SJSA1 (cell line): ENCODE results near the gene TPI1. TPM values are rescaled to one million over a fixed set of nuclear protein-coding genes. Genes with fewer than 3 reads are reported as not detected.

ENCODE experiments used
- DNase-seq, 2 experiments: peaks; one replicate each; pipeline ENCODE4 v3.0.0-alpha.2; 2015 to 2020; ENCODE audit warnings: low spot score in 2 of 2, low read depth in 1 of 2
- H3K27ac ChIP-seq: fragments of 250-450 bp; sonication (Bioruptor Pico); 2 replicates; pipeline ENCODE4 v1.5.1; 2020; ENCODE audit warnings: mild to moderate bottlenecking, moderate library complexity
- H3K27me3 ChIP-seq: fragments of 250-450 bp; sonication (Bioruptor Pico); replicated peaks from 2 replicates; pipeline ENCODE4 v1.5.1; 2020; ENCODE audit warnings: mild to moderate bottlenecking, moderate library complexity
- H3K36me3 ChIP-seq: fragments of 250-450 bp; sonication (Bioruptor Pico); 2 replicates; pipeline ENCODE4 v1.5.1; 2020; ENCODE audit warnings: mild to moderate bottlenecking
- H3K4me1 ChIP-seq: fragments of 250-450 bp; sonication (Bioruptor Pico); replicated peaks from 2 replicates; pipeline ENCODE4 v1.6.1; 2021; ENCODE audit warnings: mild to moderate bottlenecking
- H3K4me3 ChIP-seq: fragments of 250-450 bp; sonication (Bioruptor Pico); 2 replicates; pipeline ENCODE4 v1.5.1; 2020; ENCODE audit warnings: mild to moderate bottlenecking
- H3K9me3 ChIP-seq: fragments of 250-450 bp; sonication (Bioruptor Pico); replicated peaks from 2 replicates; pipeline ENCODE4 v1.5.1; 2020; ENCODE audit warnings: mild to moderate bottlenecking
- total RNA-seq: library from RNA; depleted of rRNA; stranded (reverse); fragments of >200 nt; shearing (Covaris generic); gene quantifications from 2 replicates; pipeline ENCODE4 v1.2.3, GENCODE V29; 2014

TPI1 gene
- total RNA-seq, 1 experiment from 2014 or later, result 1,911 TPM

GRCh38 chr12:6846316-6846869, 20.9 kb upstream of the TPI1 start:
- H3K27me3 ChIP-seq, result no peaks in the 10 kb centered on the region; the same call in 1 of the 2 replicates
- H3K4me1 ChIP-seq, result peaks cover 9% of the 10 kb centered on the region
- peaks cover 61% of the 10 kb centered on the region for H3K36me3 ChIP-seq
- no peaks in the 10 kb centered on the region; the same call in 1 of the 2 replicates for H3K9me3 ChIP-seq
- H3K4me3 ChIP-seq, result no peak overlapping the region
- no peak for DNase-seq
- H3K27ac ChIP-seq, result no peak overlapping the region

DNA sequence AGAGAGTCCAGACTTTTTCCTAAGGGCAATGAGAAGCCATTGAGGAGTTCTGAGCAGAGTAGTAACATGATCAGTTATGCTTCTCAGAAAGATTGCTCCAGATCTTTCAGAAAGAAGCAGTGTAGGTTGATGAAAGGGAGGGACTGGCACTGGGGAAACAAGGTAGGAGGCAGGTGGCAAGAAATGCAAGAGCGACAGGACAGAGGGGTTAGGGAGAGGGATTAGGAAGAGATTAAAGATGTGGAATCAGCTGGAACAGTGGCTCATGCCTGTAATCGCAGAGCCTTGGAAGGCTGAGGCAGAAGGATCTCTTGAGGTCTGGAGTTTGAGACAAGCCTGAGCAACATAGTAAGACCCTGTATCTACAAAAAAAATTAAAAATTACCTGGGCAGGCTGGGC, 19.7 kb upstream of the TPI1 start:
- no peaks in the 10 kb centered on the region; the same call in 1 of the 2 replicates for H3K27me3 ChIP-seq
- H3K27ac ChIP-seq, result no peak overlapping the region
- no peaks in the 10 kb centered on the region; the same call in 1 of the 2 replicates for H3K9me3 ChIP-seq
- H3K4me1 ChIP-seq, result peaks cover 9% of the 10 kb centered on the region
- peaks cover 61% of the 10 kb centered on the region for H3K36me3 ChIP-seq
- H3K4me3 ChIP-seq, result no peak overlapping the region
- no peak for DNase-seq

DNA sequence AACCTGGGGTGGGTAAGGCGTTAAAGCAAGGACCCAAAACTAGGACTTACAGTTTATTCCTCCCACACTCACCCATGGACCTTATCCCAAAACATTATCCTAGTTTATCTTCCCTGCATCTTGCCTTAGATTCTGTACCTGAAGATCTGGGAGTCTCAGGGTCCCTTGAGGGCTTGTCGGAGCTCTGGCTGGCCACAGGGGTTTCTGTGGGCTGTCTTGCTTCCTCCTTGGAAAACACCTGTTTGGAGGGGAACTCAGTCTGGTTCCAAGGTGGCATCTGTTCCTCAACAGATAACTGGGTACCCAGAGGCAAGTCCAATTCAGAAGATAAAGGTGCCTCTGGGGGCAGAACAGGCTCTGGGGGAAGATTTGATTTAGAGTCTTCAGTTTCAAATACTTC, 17.9 kb upstream of the TPI1 start:
- H3K4me1 ChIP-seq, result peaks cover 19% of the 10 kb centered on the region
- H3K4me3 ChIP-seq, result no peak overlapping the region

GRCh38 chr12:6849976-6850560, 17.3 kb upstream of the TPI1 start:
- H3K4me1 ChIP-seq, result peaks cover 19% of the 10 kb centered on the region
- no peaks in the 10 kb centered on the region for H3K9me3 ChIP-seq
- peaks cover 73% of the 10 kb centered on the region for H3K36me3 ChIP-seq
- peak overlapping the region; percentile 95; the same call in 1 of the 2 replicates for H3K27ac ChIP-seq
- peak overlapping the region; percentile 71 for H3K4me3 ChIP-seq
- no peaks in the 10 kb centered on the region for H3K27me3 ChIP-seq
- no peak for DNase-seq

More for the DNA sequence above, 17.9 kb upstream of the TPI1 start:
- no peaks in the 10 kb centered on the region for H3K9me3 ChIP-seq
- no peak for DNase-seq
- no peaks in the 10 kb centered on the region for H3K27me3 ChIP-seq
- H3K36me3 ChIP-seq, result peaks cover 74% of the 10 kb centered on the region
- no peak overlapping the region for H3K27ac ChIP-seq

- H3K36me3 ChIP-seq, result peaks cover 75% of the 10 kb centered on the region
These were observed 16.6 kb upstream of the TPI1 start for GRCh38 chr12:6850796-6851152.

DNA sequence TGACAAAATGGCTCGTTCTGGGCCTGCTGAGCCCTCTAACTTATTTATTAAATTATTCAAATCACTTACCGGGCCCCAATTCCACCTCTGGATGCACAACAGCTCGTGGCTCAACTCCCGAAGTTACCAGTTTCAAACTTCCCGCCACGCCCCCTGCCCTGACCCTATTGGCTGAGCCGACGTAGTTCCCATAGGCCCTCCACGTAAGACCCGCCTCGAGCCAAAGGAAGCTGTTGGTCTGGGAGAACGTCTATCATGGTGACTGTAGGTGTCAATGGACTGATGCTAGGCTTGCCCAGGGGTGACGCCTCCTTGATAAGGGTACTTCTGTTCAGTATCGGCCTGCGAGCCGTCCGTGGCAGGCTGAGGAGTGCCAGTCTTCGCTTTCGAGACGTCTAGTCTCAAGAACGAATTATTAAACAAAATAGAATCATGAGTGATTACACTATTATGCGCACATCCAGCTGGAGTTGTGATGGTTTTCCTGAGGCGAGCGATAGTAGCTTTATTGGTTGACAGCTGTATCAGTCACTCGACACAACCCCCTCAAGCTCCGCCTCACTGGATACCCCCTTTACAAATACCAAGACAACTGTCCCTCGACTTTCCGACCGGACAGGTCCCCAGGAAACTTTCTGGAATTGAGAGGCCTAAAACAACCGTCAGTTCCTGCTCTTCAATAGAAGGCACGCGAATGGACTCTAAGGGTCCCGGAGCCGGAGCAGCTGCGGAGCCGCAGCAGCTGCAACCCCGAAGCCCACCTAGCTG, 16.0 kb upstream of the TPI1 start, which contains the start of gene CDCA3:
Gene CDCA3 (minus strand): TSS at position 134 of the 768 bp plus-strand sequence. CDS start 334 bp downstream, outside the sequence.
- Histone ChIP-seq H3K4me1 (peaks cover 19% of the 10 kb centered on the region), H3K36me3 (peaks cover 75% of the 10 kb centered on the region), H3K27ac (peak within 1 kb of the TSS; percentile 95), H3K27me3 (no peaks in the 10 kb centered on the region), H3K4me3 (peak within 1 kb of the TSS; percentile 71), H3K9me3 (no peaks in the 10 kb centered on the region)
- DNase-seq, result peak; percentile 99

More at GRCh38 chr12:6850796-6851152, 16.6 kb upstream of the TPI1 start:
- no peaks in the 10 kb centered on the region for H3K9me3 ChIP-seq
- H3K4me1 ChIP-seq, result peaks cover 19% of the 10 kb centered on the region
- DNase-seq, result peak in 1 of 2 experiments; percentile 21
- H3K27ac ChIP-seq, result peak overlapping the region; percentile 95
- peak overlapping the region; percentile 71 for H3K4me3 ChIP-seq
- H3K27me3 ChIP-seq, result no peaks in the 10 kb centered on the region

DNA sequence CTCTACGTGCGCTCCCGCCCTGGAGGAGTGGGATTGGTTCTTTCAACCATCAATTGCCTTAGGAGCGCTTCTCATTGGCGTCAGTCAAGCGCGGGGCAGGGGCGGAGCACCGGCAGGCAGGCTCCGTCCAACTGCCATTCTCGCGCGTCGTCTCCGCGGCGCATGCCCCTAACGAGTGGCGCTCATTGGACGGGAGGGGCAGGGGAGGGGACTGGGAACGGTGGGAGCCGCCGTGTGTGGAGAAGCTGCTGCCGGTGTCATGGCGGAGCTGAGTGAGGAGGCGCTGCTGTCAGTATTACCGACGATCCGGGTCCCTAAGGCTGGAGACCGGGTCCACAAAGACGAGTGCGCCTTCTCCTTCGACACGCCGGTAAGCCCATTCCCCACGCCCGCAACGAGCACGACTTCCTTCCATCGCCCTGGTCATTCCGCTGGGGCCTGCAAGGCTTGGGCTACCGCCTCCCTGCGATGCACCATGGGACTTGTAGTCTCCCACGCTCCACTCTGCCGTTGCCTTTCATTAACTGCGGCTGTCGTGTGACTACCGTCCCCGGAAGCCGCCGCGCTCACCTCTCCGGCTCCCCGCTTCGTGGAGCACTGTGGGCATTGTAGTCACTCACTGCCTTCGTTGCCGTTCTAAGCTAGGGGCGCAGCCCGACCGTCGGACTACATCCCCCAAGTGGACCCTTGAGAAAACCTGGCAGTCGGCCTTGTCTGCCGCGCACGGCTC, 15.2 kb upstream of the TPI1 start, which contains the start of gene USP5:
Gene USP5 (plus strand): TSS at position 230 of the 730 bp plus-strand sequence. CDS start 30 bp downstream, at position 260.
- Histone ChIP-seq H3K4me1 (peaks cover 19% of the 10 kb centered on the region), H3K4me3 (peak within 1 kb of the TSS; percentile 71), H3K9me3 (no peaks in the 10 kb centered on the region), H3K27me3 (no peaks in the 10 kb centered on the region), H3K36me3 (peaks cover 75% of the 10 kb centered on the region), H3K27ac (peak within 1 kb of the TSS; percentile 95)
- peak; percentile 99 to 100 for DNase-seq

DNA sequence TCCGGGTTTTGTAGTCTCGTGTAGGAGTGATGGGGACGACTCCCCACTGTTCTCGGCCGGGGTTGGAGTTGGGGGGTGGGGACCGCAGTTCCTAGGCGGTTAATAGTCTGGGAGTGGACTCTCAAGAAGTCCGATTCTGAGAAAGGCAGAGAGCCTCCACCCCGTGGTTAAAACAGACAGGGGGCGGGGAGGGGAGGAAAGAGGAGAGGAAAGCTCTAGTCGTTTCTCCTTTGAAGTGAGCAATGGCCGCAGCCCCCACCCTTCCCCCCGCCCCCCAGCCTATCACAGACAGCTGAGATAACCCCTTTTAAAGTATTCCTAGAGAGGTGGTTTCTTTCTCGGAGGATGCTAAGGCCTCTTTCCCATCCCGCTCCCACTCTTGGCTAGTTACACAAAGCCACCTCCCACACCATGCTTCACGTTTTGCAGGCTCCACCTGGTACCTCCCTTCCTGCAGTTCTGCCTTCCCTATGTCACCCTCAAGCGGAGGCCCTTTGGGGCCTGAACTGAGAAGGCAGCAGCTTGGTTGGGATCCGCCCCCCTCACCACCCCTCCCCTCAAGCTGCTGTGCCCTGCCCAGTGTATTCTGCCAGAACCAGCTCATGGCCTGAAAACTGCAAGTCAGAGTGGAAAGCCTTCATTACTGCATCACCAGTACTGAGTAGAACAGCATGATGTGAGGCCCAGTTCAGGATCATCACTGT, 14.5 kb upstream of the TPI1 start:
- H3K36me3 ChIP-seq, result peaks cover 75% of the 10 kb centered on the region
- DNase-seq, result peak in 1 of 2 experiments; percentile 70
- peak overlapping the region; percentile 71 for H3K4me3 ChIP-seq
- no peaks in the 10 kb centered on the region for H3K27me3 ChIP-seq
- H3K27ac ChIP-seq, result peak overlapping the region; percentile 7; the same call in 1 of the 2 replicates
- peaks cover 19% of the 10 kb centered on the region for H3K4me1 ChIP-seq
- H3K9me3 ChIP-seq, result no peaks in the 10 kb centered on the region

DNA sequence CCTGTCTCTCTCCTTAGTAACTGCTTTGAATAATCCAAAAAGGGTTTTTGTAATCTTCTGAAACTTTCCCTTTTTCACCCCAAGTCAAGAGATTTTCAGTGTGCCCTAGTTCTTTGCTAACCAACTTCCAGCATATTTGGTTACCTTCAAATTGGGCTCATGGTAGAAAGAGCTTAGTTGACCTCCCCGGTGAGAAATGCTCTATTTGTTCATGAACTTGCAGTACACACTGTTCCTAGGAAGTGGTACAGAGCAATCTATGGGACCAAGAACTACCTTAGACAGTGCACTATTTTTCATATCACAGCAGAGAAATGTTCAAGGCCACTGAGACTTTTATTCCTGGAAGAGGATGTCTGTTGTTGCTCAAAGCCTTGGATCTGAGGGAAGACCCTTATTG, 13.7 kb upstream of the TPI1 start:
- peaks cover 75% of the 10 kb centered on the region for H3K36me3 ChIP-seq
- DNase-seq, result no peak
- H3K27ac ChIP-seq, result no peak overlapping the region; the same call in 1 of the 2 replicates
- no peak overlapping the region for H3K4me3 ChIP-seq
- no peaks in the 10 kb centered on the region for H3K27me3 ChIP-seq
- H3K4me1 ChIP-seq, result peaks cover 19% of the 10 kb centered on the region
- no peaks in the 10 kb centered on the region for H3K9me3 ChIP-seq

- H3K27ac ChIP-seq, result no peak overlapping the region
- no peaks in the 10 kb centered on the region for H3K9me3 ChIP-seq
- peaks cover 75% of the 10 kb centered on the region for H3K36me3 ChIP-seq
- DNase-seq, result no peak
- H3K27me3 ChIP-seq, result no peaks in the 10 kb centered on the region
- H3K4me3 ChIP-seq, result no peak overlapping the region
- peaks cover 19% of the 10 kb centered on the region for H3K4me1 ChIP-seq
These were observed 13.3 kb upstream of the TPI1 start for GRCh38 chr12:6854036-6854435.

DNA sequence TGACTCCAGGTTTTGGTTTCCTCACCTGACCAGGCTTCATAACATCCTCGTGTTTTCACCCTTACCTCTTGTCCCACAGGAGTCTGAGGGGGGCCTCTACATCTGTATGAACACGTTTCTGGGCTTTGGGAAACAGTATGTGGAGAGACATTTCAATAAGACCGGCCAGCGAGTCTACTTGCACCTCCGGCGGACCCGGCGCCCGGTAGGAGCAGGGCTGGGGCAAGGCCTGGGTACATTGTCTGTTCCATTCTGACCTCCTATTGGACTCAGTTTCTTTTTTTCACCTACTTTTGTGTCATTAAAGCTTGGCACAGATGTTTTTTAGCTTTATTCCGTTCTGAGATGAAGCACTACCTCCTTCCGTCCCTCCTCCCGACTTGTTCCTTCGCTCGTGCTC, 12.0 kb upstream of the TPI1 start:
- DNase-seq, result no peak
- H3K36me3 ChIP-seq, result peaks cover 75% of the 10 kb centered on the region
- no peak overlapping the region for H3K27ac ChIP-seq
- H3K4me3 ChIP-seq, result no peak overlapping the region
- no peaks in the 10 kb centered on the region for H3K27me3 ChIP-seq
- H3K9me3 ChIP-seq, result no peaks in the 10 kb centered on the region
- peaks cover 14% of the 10 kb centered on the region for H3K4me1 ChIP-seq

GRCh38 chr12:6858799-6859198, 8.5 kb upstream of the TPI1 start:
- Histone ChIP-seq H3K36me3 (peaks cover 95% of the 10 kb centered on the region), H3K27me3 (no peaks in the 10 kb centered on the region), H3K9me3 (no peaks in the 10 kb centered on the region), H3K4me3 (no peak overlapping the region), H3K27ac (no peak overlapping the region), H3K4me1 (peaks cover under 1% of the 10 kb centered on the region; the same call in 1 of the 2 replicates)
- no peak for DNase-seq

GRCh38 chr12:6860116-6860515, 7.2 kb upstream of the TPI1 start:
- Histone ChIP-seq H3K4me3 (no peak overlapping the region), H3K27me3 (no peaks in the 10 kb centered on the region), H3K36me3 (peaks cover 100% of the 10 kb centered on the region), H3K9me3 (no peaks in the 10 kb centered on the region), H3K4me1 (no peaks in the 10 kb centered on the region), H3K27ac (no peak overlapping the region)
- no peak for DNase-seq
